Left lung (tissue), 10 donors: ENCODE data around the gene NSUN4. TPM values are rescaled to one million over a fixed set of nuclear protein-coding genes. Genes with fewer than 3 reads are reported as not detected.

ENCODE experiments used
- ATAC-seq: fragments of 200-7000 bp; cut with Tn5 transposase; one replicate; pipeline ENCODE4 v1.9.1; 2020; ENCODE audit warnings: moderate library complexity
- DNase-seq, 4 donors: peaks; one replicate each; pipeline ENCODE4 v3.0.0-alpha.2; 2013 to 2020
- H3K27ac ChIP-seq, 2 donors: fragments of 200-600 bp; sonication (generic) in 1 of 2; one replicate each; pipeline versions ENCODE4 v1.5.0 to v1.8.0; 2020 to 2021
- H3K27me3 ChIP-seq, 2 donors: fragments of 200-600 bp; sonication (generic) in 1 of 2; one replicate each; pipeline versions ENCODE4 v1.5.0 to v1.8.0; 2020 to 2021
- H3K36me3 ChIP-seq, 2 donors: fragments of 200-600 bp; sonication (generic) in 1 of 2; one replicate each; pipeline versions ENCODE4 v1.5.0 to v1.8.0; 2020 to 2021
- H3K4me1 ChIP-seq, 2 donors: fragments of 200-600 bp; one replicate each; pipeline ENCODE4 v1.8.0; 2021
- H3K4me3 ChIP-seq, 2 donors: fragments of 200-600 bp; sonication (generic) in 1 of 2; one replicate each; pipeline versions ENCODE4 v1.5.0 to v1.8.0; 2020 to 2021; ENCODE audit warnings: mild to moderate bottlenecking in 1 of 2
- H3K9me3 ChIP-seq, 2 donors: fragments of 200-600 bp; sonication (generic) in 1 of 2; one replicate each; pipeline versions ENCODE4 v1.5.0 to v1.8.0; 2020 to 2021
- intact Hi-C, 2 donors: fragments of 100-400 bp; cut with DNase I; formaldehyde crosslinking; loops; one replicate each; pipeline versions ENCODE4 v1.11.2 to v1.14.2; 2022
- polyA plus RNA-seq, 6 donors: library from polyadenylated mRNA; unstranded; fragments of 120-200 nt; gene quantifications; one replicate each; pipeline ENCODE4 v1.2.1, GENCODE V29; 2013; ENCODE audit not compliant: insufficient read length in 6 of 6
- total RNA-seq, 2 donors: library from RNA; stranded (reverse); fragmentation: NEBNext Ultra II Directional; extraction: Animal tissue kit (Norgen Biotek cat#: 25700); gene quantifications; one replicate each; pipeline ENCODE4 v1.2.1, GENCODE V29; 2021
- TF ChIP-seq, protein P1 (sequence below), 2 donors: fragments of 200-600 bp; sonication (generic) in 1 of 2; IDR thresholded peaks; one replicate each; pipeline versions ENCODE4 v1.5.0 to v1.8.0; 2021; ENCODE audit warnings: antibody characterized with exemption in 2 of 2
- donor health status: DM: no; HTN: yes; CAD: no.
- donor health status: DM: no; HTN: no; CAD: no.

NSUN4 gene
- total and polyA plus RNA-seq, 8 donors: 21.8 to 25.8 (median 23.5) TPM

DNA sequence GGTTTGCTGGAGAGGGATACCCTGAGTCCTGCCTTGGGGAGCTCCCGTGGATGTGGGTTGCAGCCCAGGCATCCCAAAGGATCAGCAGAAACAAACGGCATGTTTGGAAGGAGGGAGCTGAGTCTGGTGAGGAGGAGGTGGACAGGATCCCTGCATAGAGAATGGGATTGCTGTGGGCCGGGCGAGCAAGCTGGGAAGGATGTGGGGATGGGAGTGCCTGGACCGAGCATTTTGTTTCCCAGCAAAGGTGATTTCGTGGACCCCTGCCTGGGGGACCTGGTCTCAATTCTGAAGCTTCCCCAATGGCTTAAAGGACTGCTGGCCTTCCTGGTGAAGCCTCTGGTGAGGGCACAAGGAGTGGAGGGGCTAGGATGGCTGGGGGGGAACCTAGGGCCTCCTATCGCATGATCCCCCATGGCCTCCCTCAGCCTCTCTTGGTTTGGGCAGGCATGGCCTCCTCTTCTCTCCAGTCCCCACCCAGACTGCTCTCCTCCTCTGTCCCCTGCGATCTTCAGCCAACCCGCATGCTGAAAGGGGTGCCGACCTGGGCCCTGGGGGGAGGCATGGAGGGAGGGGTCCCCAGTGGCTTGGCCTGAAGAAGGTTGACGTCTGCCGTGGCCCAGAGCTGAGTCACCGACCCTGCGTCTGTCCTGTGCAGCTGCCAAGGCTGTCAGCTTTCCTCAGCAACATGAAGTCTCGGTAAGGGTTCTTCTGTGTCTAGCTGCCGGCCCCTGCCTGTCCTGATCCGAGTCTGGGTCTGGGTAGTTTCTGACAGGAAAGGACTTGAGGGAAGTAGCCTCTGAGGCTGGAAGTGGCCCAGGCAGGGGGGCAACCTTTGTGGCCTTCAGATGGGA, 69.8 kb downstream of the NSUN4 start:
- H3K36me3 ChIP-seq: peaks cover 0 to 41% of the 10 kb centered on the region in 2 donors
- no peak overlapping the region for H3K4me3 ChIP-seq
- no peaks in the 10 kb centered on the region for H3K9me3 ChIP-seq
- intact Hi-C loops: no loop called here
- H3K27ac ChIP-seq: no peak overlapping the region
- TF ChIP-seq, protein P1, sequence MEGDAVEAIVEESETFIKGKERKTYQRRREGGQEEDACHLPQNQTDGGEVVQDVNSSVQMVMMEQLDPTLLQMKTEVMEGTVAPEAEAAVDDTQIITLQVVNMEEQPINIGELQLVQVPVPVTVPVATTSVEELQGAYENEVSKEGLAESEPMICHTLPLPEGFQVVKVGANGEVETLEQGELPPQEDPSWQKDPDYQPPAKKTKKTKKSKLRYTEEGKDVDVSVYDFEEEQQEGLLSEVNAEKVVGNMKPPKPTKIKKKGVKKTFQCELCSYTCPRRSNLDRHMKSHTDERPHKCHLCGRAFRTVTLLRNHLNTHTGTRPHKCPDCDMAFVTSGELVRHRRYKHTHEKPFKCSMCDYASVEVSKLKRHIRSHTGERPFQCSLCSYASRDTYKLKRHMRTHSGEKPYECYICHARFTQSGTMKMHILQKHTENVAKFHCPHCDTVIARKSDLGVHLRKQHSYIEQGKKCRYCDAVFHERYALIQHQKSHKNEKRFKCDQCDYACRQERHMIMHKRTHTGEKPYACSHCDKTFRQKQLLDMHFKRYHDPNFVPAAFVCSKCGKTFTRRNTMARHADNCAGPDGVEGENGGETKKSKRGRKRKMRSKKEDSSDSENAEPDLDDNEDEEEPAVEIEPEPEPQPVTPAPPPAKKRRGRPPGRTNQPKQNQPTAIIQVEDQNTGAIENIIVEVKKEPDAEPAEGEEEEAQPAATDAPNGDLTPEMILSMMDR (IDR thresholded peaks at IDR 0.05): no peak
- H3K4me1 ChIP-seq: peaks cover 5 to 11% of the 10 kb centered on the region in 2 donors
- no peaks in the 10 kb centered on the region for H3K27me3 ChIP-seq
- ATAC-seq (no peak), DNase-seq (peak in 1 of 4 donors; percentile 68)

DNA sequence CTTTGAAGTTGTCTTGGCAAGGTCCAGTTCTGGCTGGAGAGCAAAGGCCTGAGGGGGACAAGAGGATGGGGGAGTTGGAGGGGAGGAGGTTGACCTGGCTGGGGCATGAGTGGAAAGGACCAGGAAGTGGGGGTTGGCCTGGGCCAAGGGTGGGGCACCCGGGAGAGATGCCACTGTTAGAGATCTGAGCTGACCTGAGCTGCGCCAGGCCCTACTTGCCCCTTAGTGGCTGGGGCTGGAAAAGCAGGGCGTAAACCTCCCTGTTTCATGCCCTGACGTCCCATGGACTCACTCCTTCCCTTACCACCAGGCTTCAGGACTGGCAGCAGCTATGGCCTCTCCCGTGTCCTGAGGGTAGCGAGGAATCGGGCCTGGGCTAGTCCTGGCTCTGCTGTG, 70.4 kb downstream of the NSUN4 start:
- H3K4me3 ChIP-seq: no peak overlapping the region
- no peak overlapping the region for H3K27ac ChIP-seq
- no peaks in the 10 kb centered on the region for H3K9me3 ChIP-seq
- intact Hi-C loops: no loop called here
- no peak for DNase-seq
- peaks cover 3 to 9% of the 10 kb centered on the region in 2 donors for H3K4me1 ChIP-seq
- no peak for ATAC-seq
- peaks cover 0 to 41% of the 10 kb centered on the region in 2 donors for H3K36me3 ChIP-seq
- H3K27me3 ChIP-seq: no peaks in the 10 kb centered on the region
- TF ChIP-seq, protein P1 (IDR thresholded peaks at IDR 0.05): no peak

Other genes starting within 250 kb of the NSUN4 start
- gene PIK3R3, start 208.2 kb upstream of the NSUN4 start, total RNA-seq: 10 to 100 TPM; 20.9 to 46.5 TPM
- 10 to 100 TPM; 15.2 to 32.9 (median 22.6) TPM for gene PIK3R3, start 208.2 kb upstream of the NSUN4 start, polyA plus RNA-seq
- 10 to 100 TPM; 32.3 to 50.6 TPM for gene TSPAN1, start 165.7 kb upstream of the NSUN4 start, total RNA-seq
- gene TSPAN1, start 165.7 kb upstream of the NSUN4 start, polyA plus RNA-seq: 10 to 100 TPM in 3 of 6 donors, 1 to 10 TPM in 3; 2.3 to 15.1 (median 9.2) TPM
- not detected for gene P3R3URF, start 164.3 kb upstream of the NSUN4 start, total RNA-seq
- not detected for gene P3R3URF, start 164.3 kb upstream of the NSUN4 start, polyA plus RNA-seq
- 10 to 100 TPM; 52.9 to 64.5 TPM for gene POMGNT1, start 142.4 kb upstream of the NSUN4 start, total RNA-seq
- gene POMGNT1, start 142.4 kb upstream of the NSUN4 start, polyA plus RNA-seq: 10 to 100 TPM; 61.7 to 85.3 (median 76.8) TPM
- 1 to 10 TPM; 1.4 TPM for gene LURAP1, start 137.5 kb upstream of the NSUN4 start, total RNA-seq
- gene LURAP1, start 137.5 kb upstream of the NSUN4 start, polyA plus RNA-seq: 1 to 10 TPM in 4 of 6 donors, under 1 TPM in 2; 0.76 to 1.3 (median 1.1) TPM
- gene RAD54L, start 93.0 kb upstream of the NSUN4 start, total RNA-seq: 1 to 10 TPM; 4.8 to 7.3 TPM
- 10 to 100 TPM in 4 of 6 donors, 1 to 10 TPM in 2; 8.6 to 16.5 (median 13.5) TPM for gene RAD54L, start 93.0 kb upstream of the NSUN4 start, polyA plus RNA-seq
- gene LRRC41, start 37.2 kb upstream of the NSUN4 start, total RNA-seq: 10 to 100 TPM; 54.6 to 63.4 TPM
- 10 to 100 TPM; 71.9 to 88.8 (median 78.8) TPM for gene LRRC41, start 37.2 kb upstream of the NSUN4 start, polyA plus RNA-seq
- gene UQCRH, start 37.1 kb upstream of the NSUN4 start, total RNA-seq: 100 to 1,000 TPM; 172 to 193 TPM
- 100 to 1,000 TPM; 322 to 370 (median 344) TPM for gene UQCRH, start 37.1 kb upstream of the NSUN4 start, polyA plus RNA-seq
- gene FAAH, start 53.5 kb downstream of the NSUN4 start, total RNA-seq: 10 to 100 TPM; 23.3 to 25.8 TPM
- gene FAAH, start 53.5 kb downstream of the NSUN4 start, polyA plus RNA-seq: 10 to 100 TPM; 16.3 to 26.7 (median 22.0) TPM
- gene DMBX1, start 149.0 kb downstream of the NSUN4 start, total RNA-seq: not detected
- gene DMBX1, start 149.0 kb downstream of the NSUN4 start, polyA plus RNA-seq: under 1 TPM in 4 of 6 donors, not detected in 2; 0.04 to 0.07 (median 0.07) TPM
- gene KNCN, start 210.8 kb downstream of the NSUN4 start, total RNA-seq: not detected
- under 1 TPM in 3 of 6 donors, not detected in 3; 0.07 to 0.34 (median 0.20) TPM for gene KNCN, start 210.8 kb downstream of the NSUN4 start, polyA plus RNA-seq